Panc1 (cell line): ENCODE data around the gene IL17B. TPM values are rescaled to one million over a fixed set of nuclear protein-coding genes. Genes with fewer than 3 reads are reported as not detected.
"Not testable (repeated sequence)": the region's sequence is repeated elsewhere in the genome, so short reads cannot be mapped to it uniquely, and the experiment has no call there.

Source experiments
- ATAC-seq: fragments of 200-7000 bp; cut with Tn5 transposase; 2 replicates; pipeline ENCODE4 v1.9.1; 2020; ENCODE audit warnings: mild to moderate bottlenecking, moderate library complexity
- BruUV-seq: library from RNA; stranded (reverse); fragments of 400-500 nt; replicated peaks from 2 replicates; lab custom pipeline; 2021; lab: Mats Ljungman, UMichigan
- CTCF ChIA-PET: fragments of 300-600 bp; sonication (Branson Sonifier 250); formaldehyde crosslinking; loops from one replicate; lab custom pipeline; 2022; ENCODE audit warnings: antibody characterized with exemption; lab: Charles Lee
- POLR2A ChIA-PET: fragments of 300-600 bp; sonication (Branson Sonifier 250); formaldehyde crosslinking; loops from one replicate; lab custom pipeline; 2022; ENCODE audit warnings: antibody characterized with exemption; lab: Charles Lee
- DNase-seq: peaks from one replicate; pipeline ENCODE4 v3.0.0-alpha.2; 2010; ENCODE audit warnings: low read depth, low spot score
- H3K27ac ChIP-seq: 2 replicates; pipeline ENCODE4 v1.5.1; 2011; ENCODE audit warnings: mild to moderate bottlenecking, low read length, inconsistent platforms
- H3K27me3 ChIP-seq: fragments of 200-500 bp; sonication (Bioruptor generic); 2 replicates; pipeline ENCODE4 v1.6.0; 2014; ENCODE audit warnings: low read length, inconsistent platforms; ENCODE audit not compliant: control insufficient read depth, insufficient read depth
- H3K36me3 ChIP-seq: fragments of 200-500 bp; sonication (Bioruptor generic); 2 replicates; pipeline ENCODE4 v1.5.1; 2014; ENCODE audit warnings: inconsistent platforms, mild to moderate bottlenecking, low read length, moderate library complexity; ENCODE audit not compliant: control insufficient read depth, insufficient read depth
- H3K4me1 ChIP-seq: 2 replicates; pipeline ENCODE4 v1.5.1; 2011; ENCODE audit warnings: inconsistent platforms, mild to moderate bottlenecking, low read length, moderate library complexity; ENCODE audit not compliant: control insufficient read depth, insufficient read depth
- H3K4me3 ChIP-seq, 2 experiments: 2 replicates each; pipeline ENCODE4 v1.5.1; 2011 to 2012; ENCODE audit warnings: low read depth in 2 of 2, low read length in 2 of 2, mild to moderate bottlenecking in 2 of 2, inconsistent platforms in 1 of 2, moderate library complexity in 1 of 2
- H3K9me3 ChIP-seq: fragments of 200-500 bp; sonication (Bioruptor generic); 2 replicates; pipeline ENCODE4 v1.5.1; 2014; ENCODE audit warnings: low read depth, mild to moderate bottlenecking, inconsistent platforms, low read length, moderate library complexity; ENCODE audit not compliant: control insufficient read depth, insufficient read depth
- POLR2AphosphoS5 ChIP-seq: IDR thresholded peaks from 2 replicates; pipeline ENCODE4 v1.6.1; 2012; ENCODE audit warnings: mild to moderate bottlenecking, low read depth, low read length, moderate library complexity
- REST ChIP-seq, 2 experiments: IDR thresholded peaks; 2 replicates each; pipeline ENCODE4 v1.6.1; 2011 to 2012; ENCODE audit warnings: low read depth in 2 of 2, control low read depth in 1 of 2, low read length in 1 of 2, mild to moderate bottlenecking in 1 of 2, moderate library complexity in 1 of 2; ENCODE audit not compliant: insufficient read depth in 1 of 2
- SIN3A ChIP-seq: IDR thresholded peaks from 2 replicates; pipeline ENCODE4 v1.6.1; 2012; ENCODE audit warnings: low read depth, mild to moderate bottlenecking, low read length, moderate library complexity, borderline replicate concordance; ENCODE audit not compliant: insufficient read depth
- TCF7L2 ChIP-seq: IDR thresholded peaks from 2 replicates; pipeline ENCODE4 v1.6.1; 2011; ENCODE audit warnings: mild to moderate bottlenecking, low read depth, low read length, inconsistent platforms
- in situ Hi-C: cut with HindIII; loops from 2 replicates; pipeline ENCODE4 v1.10.0; 2016; ENCODE audit warnings: low sequenced_read_pairs, low pct_unique_long_range_greater_than_20kb
- intact Hi-C: fragments of 100-400 bp; cut with micrococcal nuclease; formaldehyde crosslinking; loops from one replicate; pipeline ENCODE4 v1.10.0; 2022; ENCODE audit not compliant: unreplicated experiment
- total RNA-seq: library from RNA; stranded (reverse); gene quantifications from one replicate; pipeline ENCODE4 v1.2.1, GENCODE V29; 2021; ENCODE audit not compliant: unreplicated experiment
- TF ChIP-seq, protein P1 (sequence below): fragments of 450-650 bp; IDR thresholded peaks from 2 replicates; pipeline ENCODE4 v1.5.1; 2017; ENCODE audit warnings: mild to moderate bottlenecking

Gene IL17B
- total RNA-seq, 1 experiment from 2014 or later = not detected

- intact Hi-C loops (no loop called here), in situ Hi-C loops (no loop called here)
- no peak for ATAC-seq
- Histone ChIP-seq H3K4me1 (no peaks in the 10 kb centered on the region), H3K27me3 (no peaks in the 10 kb centered on the region), H3K27ac (no peak overlapping the region), H3K36me3 (no peaks in the 10 kb centered on the region), H3K4me3 (no peak overlapping the region), H3K9me3 (no peaks in the 10 kb centered on the region)
- ChIA-PET POLR2A (no interaction called here), CTCF (no interaction called here)
- TF ChIP-seq SIN3A = no peak
- TF ChIP-seq POLR2AphosphoS5 = no peak
- TF ChIP-seq REST (IDR thresholded peaks at IDR 0.05; ENCODE audit: insufficient read depth in 1 of 2, low read depth in 2 of 2, low read length in 1 of 2) = no peak
- TF ChIP-seq, protein P1, sequence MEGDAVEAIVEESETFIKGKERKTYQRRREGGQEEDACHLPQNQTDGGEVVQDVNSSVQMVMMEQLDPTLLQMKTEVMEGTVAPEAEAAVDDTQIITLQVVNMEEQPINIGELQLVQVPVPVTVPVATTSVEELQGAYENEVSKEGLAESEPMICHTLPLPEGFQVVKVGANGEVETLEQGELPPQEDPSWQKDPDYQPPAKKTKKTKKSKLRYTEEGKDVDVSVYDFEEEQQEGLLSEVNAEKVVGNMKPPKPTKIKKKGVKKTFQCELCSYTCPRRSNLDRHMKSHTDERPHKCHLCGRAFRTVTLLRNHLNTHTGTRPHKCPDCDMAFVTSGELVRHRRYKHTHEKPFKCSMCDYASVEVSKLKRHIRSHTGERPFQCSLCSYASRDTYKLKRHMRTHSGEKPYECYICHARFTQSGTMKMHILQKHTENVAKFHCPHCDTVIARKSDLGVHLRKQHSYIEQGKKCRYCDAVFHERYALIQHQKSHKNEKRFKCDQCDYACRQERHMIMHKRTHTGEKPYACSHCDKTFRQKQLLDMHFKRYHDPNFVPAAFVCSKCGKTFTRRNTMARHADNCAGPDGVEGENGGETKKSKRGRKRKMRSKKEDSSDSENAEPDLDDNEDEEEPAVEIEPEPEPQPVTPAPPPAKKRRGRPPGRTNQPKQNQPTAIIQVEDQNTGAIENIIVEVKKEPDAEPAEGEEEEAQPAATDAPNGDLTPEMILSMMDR = no peak
- TF ChIP-seq TCF7L2 = no peak
- BruUV-seq = no TSS peak
- DNase-seq = no peak
These were observed 12.4 kb upstream of the IL17B start for GRCh38 chr5:149391524-149391923.

DNA sequence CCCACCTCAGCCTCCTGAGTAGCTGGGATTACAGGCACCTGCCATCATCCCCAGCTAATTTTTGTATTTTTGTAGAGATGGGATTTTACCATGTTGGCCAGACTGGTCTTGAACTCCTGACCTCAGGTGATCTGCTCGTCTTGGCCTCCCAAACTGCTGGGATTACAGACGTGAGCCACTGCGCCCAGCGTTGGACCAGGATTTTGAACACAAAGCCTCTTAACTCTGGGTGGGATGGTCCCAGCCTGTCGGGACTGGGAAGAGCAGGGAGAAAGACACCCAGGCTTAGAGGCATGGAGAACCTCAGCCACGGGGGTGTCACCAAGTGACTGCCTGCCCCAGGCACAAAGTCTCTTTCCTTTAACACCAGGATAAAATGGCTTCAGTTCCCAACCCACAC lies 12.0 kb upstream of the IL17B start:
- POLR2A ChIA-PET = interaction anchor here (0.6 kb wide), 1 partner anchor 31 kb away, joined by 3 read pairs; no protein-coding TSS in a partner anchor
- intact Hi-C loops, in situ Hi-C loops, H3K27ac ChIP-seq, BruUV-seq, H3K9me3 ChIP-seq, H3K4me1 ChIP-seq, H3K4me3 ChIP-seq, H3K27me3 ChIP-seq, CTCF ChIA-PET, DNase-seq, ATAC-seq, H3K36me3 ChIP-seq: not testable (repeated sequence)
